ENCODE results near the gene AADACL3. TPM values are rescaled to one million over a fixed set of nuclear protein-coding genes. Genes with fewer than 3 reads are reported as not detected.
"Not testable (repeated sequence)": the region's sequence is repeated elsewhere in the genome, so short reads cannot be mapped to it uniquely, and the experiment has no call there.

Gene AADACL3
- not detected in 2 replicates for total RNA-seq

DNA sequence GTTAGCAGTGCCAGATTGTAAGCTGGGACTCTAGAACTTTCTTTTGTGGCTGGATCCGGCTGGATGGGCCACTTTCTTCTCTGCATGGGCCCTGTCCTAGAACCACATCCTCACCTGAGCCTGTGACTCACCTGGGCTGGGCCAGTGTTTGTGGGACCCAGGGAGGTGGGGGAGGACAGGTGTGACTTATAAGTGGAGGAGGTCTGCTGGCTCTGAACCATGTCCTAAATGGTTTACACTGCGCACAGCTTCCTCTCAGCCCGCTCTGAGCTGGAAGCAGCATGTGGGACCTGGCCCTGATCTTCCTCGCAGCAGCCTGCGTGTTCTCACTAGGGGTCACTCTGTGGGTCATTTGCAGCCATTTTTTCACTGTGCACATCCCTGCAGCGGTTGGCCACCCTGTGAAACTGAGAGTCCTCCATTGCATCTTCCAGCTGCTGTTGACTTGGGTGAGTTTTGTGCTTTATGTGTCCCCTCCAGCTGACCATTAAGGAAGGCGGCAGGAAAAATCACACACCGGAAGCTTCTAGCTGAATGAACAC lies at the start of gene AADACL3:
AADACL3 (plus strand) TSS at position 215 of the 542 bp plus-strand sequence; CDS start at position 282, 67 bp downstream.
- H3K27me3 Mint-ChIP-seq (ENCODE audit: low read depth): peaks cover 4% of the 10 kb centered on the region
- no peak within 1 kb of the TSS for H3K4me3 Mint-ChIP-seq (ENCODE audit: low read depth)
- intact Hi-C loops (cut with micrococcal nuclease): no loop called here
- H3K9me3 Mint-ChIP-seq: no peaks in the 10 kb centered on the region
- H3K4me1 Mint-ChIP-seq (ENCODE audit: low read depth): no peaks in the 10 kb centered on the region
- H3K27ac Mint-ChIP-seq: no peak within 1 kb of the TSS
- DNase-seq (ENCODE audit: low spot score): no peak
- no peaks in the 10 kb centered on the region for H3K36me3 Mint-ChIP-seq (ENCODE audit: low read depth)

DNA sequence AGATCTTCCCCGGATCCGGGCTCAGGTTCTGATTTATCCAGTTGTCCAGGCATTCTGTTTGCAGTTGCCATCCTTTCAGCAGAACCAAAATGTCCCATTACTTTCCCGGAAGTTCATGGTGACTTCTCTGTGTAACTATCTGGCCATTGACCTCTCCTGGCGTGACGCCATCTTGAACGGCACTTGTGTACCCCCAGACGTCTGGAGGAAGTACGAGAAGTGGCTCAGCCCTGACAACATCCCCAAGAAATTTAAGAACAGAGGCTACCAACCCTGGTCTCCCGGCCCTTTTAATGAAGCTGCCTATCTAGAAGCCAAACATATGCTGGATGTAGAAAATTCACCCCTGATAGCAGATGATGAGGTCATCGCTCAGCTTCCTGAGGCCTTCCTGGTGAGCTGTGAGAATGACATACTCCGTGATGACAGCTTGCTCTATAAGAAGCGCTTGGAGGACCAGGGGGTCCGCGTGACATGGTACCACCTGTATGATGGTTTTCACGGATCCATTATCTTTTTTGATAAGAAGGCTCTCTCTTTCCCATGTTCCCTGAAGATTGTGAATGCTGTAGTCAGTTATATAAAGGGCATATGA lies 49.7 kb upstream of the AADACL3 start:
- intact Hi-C loops (cut with micrococcal nuclease): no loop called here
- no peak for DNase-seq (ENCODE audit: low spot score)
- no peak overlapping the region for H3K27ac Mint-ChIP-seq
- H3K36me3 Mint-ChIP-seq (ENCODE audit: low read depth): no peaks in the 10 kb centered on the region
- H3K9me3 Mint-ChIP-seq: no peaks in the 10 kb centered on the region
- H3K4me3 Mint-ChIP-seq (ENCODE audit: low read depth): no peak overlapping the region
- peaks cover 11% of the 10 kb centered on the region for H3K27me3 Mint-ChIP-seq (ENCODE audit: low read depth)
- no peaks in the 10 kb centered on the region for H3K4me1 Mint-ChIP-seq (ENCODE audit: low read depth)

DNA sequence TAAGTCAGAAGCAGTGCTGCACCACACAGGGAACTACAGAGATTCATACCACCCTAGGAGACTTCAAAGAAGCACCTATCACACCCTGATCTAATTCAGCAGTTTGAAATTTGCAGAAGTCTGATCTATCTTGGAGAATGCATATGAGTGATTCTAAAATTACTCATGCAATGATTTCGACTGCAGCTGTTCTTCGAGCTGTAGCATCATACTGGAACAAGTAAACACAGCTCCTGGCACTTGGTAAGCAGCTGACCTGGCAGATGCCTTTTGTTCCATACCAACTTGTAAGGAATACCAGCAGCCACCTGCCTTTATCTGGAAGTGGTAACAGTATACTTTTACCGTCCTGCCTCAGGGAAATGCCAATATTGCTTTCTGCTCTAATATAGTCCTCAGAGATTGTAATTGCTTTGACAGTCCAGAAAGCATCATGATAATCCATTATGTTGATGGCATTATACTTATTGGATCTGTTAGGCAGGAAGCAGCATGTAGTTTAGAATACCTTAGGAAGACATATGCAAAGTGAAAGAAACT lies 46.3 kb upstream of the AADACL3 start:
- H3K4me3 Mint-ChIP-seq (ENCODE audit: low read depth): no peak overlapping the region
- DNase-seq (ENCODE audit: low spot score): no peak
- intact Hi-C loops (cut with micrococcal nuclease): no loop called here
- no peaks in the 10 kb centered on the region for H3K4me1 Mint-ChIP-seq (ENCODE audit: low read depth)
- no peaks in the 10 kb centered on the region for H3K9me3 Mint-ChIP-seq
- no peak overlapping the region for H3K27ac Mint-ChIP-seq
- H3K36me3 Mint-ChIP-seq (ENCODE audit: low read depth): no peaks in the 10 kb centered on the region
- H3K27me3 Mint-ChIP-seq (ENCODE audit: low read depth): peaks cover 14% of the 10 kb centered on the region

GRCh38 chr1:12674358-12674757 lies 41.6 kb upstream of the AADACL3 start:
- no peaks in the 10 kb centered on the region for H3K36me3 Mint-ChIP-seq (ENCODE audit: low read depth)
- DNase-seq (ENCODE audit: low spot score): no peak
- H3K27me3 Mint-ChIP-seq (ENCODE audit: low read depth): peaks cover 12% of the 10 kb centered on the region
- H3K9me3 Mint-ChIP-seq: no peaks in the 10 kb centered on the region
- intact Hi-C loops (cut with micrococcal nuclease): no loop called here
- H3K27ac Mint-ChIP-seq: no peak overlapping the region
- no peaks in the 10 kb centered on the region for H3K4me1 Mint-ChIP-seq (ENCODE audit: low read depth)
- no peak overlapping the region for H3K4me3 Mint-ChIP-seq (ENCODE audit: low read depth)

DNA sequence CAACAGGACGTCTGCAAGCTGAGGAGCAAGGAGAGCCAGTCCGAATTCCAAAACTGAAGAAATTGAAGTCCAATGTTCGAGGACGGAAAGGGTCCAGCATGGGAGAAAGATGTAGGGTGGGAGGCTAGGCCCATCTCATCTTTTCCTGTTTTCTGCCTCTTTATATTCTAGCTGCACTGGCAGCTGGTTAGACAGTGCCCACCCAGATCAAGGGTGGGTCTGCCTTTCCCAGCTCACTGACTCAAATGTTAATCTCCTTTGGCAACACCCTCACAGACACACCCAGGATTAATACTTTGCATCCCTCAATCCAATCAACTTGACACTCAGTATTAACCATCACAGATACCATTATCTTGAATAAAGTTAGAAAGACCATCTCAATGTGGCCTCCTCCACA lies 39.8 kb upstream of the AADACL3 start:
- H3K4me3 Mint-ChIP-seq (ENCODE audit: low read depth); H3K27ac Mint-ChIP-seq; H3K36me3 Mint-ChIP-seq (ENCODE audit: low read depth); H3K9me3 Mint-ChIP-seq; DNase-seq (ENCODE audit: low spot score); intact Hi-C loops (cut with micrococcal nuclease); H3K4me1 Mint-ChIP-seq (ENCODE audit: low read depth): not testable (repeated sequence)
- H3K27me3 Mint-ChIP-seq (ENCODE audit: low read depth): peaks cover 12% of the 10 kb centered on the region

DNA sequence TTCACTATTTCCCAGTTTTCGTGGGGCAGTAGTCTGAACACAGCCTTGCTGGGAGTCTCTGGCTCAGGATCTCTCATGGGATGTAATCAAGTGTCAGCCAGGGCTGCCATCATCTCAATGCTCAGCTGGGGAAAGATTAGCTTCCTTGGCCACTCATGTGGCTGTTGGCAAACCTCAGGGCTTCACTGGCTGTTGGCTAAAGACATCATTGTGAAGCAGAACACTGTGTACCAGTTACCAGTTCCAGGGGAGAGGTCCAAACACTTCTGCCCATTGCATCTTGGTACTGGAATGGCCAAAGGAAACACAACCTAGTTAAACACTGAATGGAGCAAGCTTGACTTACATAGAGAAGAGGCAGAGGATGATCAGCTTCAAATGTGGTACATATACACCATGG lies 38.3 kb upstream of the AADACL3 start:
- Mint-ChIP-seq H3K4me1 (ENCODE audit: low read depth) (no peaks in the 10 kb centered on the region), H3K27me3 (ENCODE audit: low read depth) (peaks cover 3% of the 10 kb centered on the region), H3K27ac (no peak overlapping the region), H3K9me3 (no peaks in the 10 kb centered on the region), H3K4me3 (ENCODE audit: low read depth) (no peak overlapping the region), H3K36me3 (ENCODE audit: low read depth) (no peaks in the 10 kb centered on the region)
- DNase-seq (ENCODE audit: low spot score): no peak
- intact Hi-C loops (cut with micrococcal nuclease): no loop called here

GRCh38 chr1:12678350-12678749 lies 37.6 kb upstream of the AADACL3 start:
- Mint-ChIP-seq H3K4me1 (ENCODE audit: low read depth) (no peaks in the 10 kb centered on the region), H3K9me3 (no peaks in the 10 kb centered on the region), H3K27ac (no peak overlapping the region), H3K4me3 (ENCODE audit: low read depth) (no peak overlapping the region), H3K27me3 (ENCODE audit: low read depth) (peaks cover 1% of the 10 kb centered on the region), H3K36me3 (ENCODE audit: low read depth) (no peaks in the 10 kb centered on the region)
- intact Hi-C loops (cut with micrococcal nuclease): no loop called here
- DNase-seq (ENCODE audit: low spot score): no peak

- intact Hi-C loops (cut with micrococcal nuclease): no loop called here
- H3K36me3 Mint-ChIP-seq (ENCODE audit: low read depth): no peaks in the 10 kb centered on the region
- peaks cover 1% of the 10 kb centered on the region for H3K27me3 Mint-ChIP-seq (ENCODE audit: low read depth)
- no peak for DNase-seq (ENCODE audit: low spot score)
- no peaks in the 10 kb centered on the region for H3K4me1 Mint-ChIP-seq (ENCODE audit: low read depth)
- H3K27ac Mint-ChIP-seq: no peak overlapping the region
- H3K4me3 Mint-ChIP-seq (ENCODE audit: low read depth): no peak overlapping the region
- no peaks in the 10 kb centered on the region for H3K9me3 Mint-ChIP-seq
These were observed 37.1 kb upstream of the AADACL3 start for GRCh38 chr1:12678820-12679219.

- Mint-ChIP-seq H3K27ac (no peak overlapping the region), H3K4me3 (ENCODE audit: low read depth) (no peak overlapping the region), H3K9me3 (no peaks in the 10 kb centered on the region), H3K4me1 (ENCODE audit: low read depth) (no peaks in the 10 kb centered on the region), H3K27me3 (ENCODE audit: low read depth) (peaks cover 4% of the 10 kb centered on the region), H3K36me3 (ENCODE audit: low read depth) (no peaks in the 10 kb centered on the region)
- DNase-seq (ENCODE audit: low spot score): no peak
- intact Hi-C loops (cut with micrococcal nuclease): no loop called here
These were observed 25.8 kb upstream of the AADACL3 start for GRCh38 chr1:12690156-12690555.

GRCh38 chr1:12692967-12693782 lies 22.7 kb upstream of the AADACL3 start:
- H3K27ac Mint-ChIP-seq: no peak overlapping the region
- H3K27me3 Mint-ChIP-seq (ENCODE audit: low read depth): peaks cover 8% of the 10 kb centered on the region
- no peaks in the 10 kb centered on the region for H3K4me1 Mint-ChIP-seq (ENCODE audit: low read depth)
- H3K4me3 Mint-ChIP-seq (ENCODE audit: low read depth): no peak overlapping the region
- no peaks in the 10 kb centered on the region for H3K9me3 Mint-ChIP-seq
- no peaks in the 10 kb centered on the region for H3K36me3 Mint-ChIP-seq (ENCODE audit: low read depth)
- no peak for DNase-seq (ENCODE audit: low spot score)
- intact Hi-C loops (cut with micrococcal nuclease): no loop called here

DNA sequence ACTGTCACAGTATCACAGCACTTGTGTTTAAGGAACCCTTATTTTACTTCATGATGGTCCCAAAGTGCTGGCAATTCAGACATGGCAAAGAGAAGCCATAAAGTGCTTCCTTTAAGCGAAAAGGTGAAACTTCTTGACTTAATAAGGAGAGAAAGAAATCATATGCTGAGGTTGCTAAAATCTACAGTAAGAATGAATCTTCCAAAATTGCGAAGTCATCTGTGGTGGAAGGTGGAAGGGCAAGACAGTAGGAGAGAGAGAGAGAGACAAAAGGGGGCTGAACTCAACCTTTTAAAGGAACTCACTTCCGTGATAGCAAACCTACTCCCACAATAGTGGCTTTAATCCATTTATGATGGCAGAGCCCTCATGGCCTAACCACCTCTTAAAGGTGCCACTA lies 19.3 kb upstream of the AADACL3 start:
- Mint-ChIP-seq H3K36me3 (ENCODE audit: low read depth) (no peaks in the 10 kb centered on the region), H3K4me3 (ENCODE audit: low read depth) (no peak overlapping the region), H3K27me3 (ENCODE audit: low read depth) (peaks cover 11% of the 10 kb centered on the region), H3K4me1 (ENCODE audit: low read depth) (no peaks in the 10 kb centered on the region), H3K9me3 (no peaks in the 10 kb centered on the region), H3K27ac (no peak overlapping the region)
- intact Hi-C loops (cut with micrococcal nuclease): no loop called here
- DNase-seq (ENCODE audit: low spot score): no peak

DNA sequence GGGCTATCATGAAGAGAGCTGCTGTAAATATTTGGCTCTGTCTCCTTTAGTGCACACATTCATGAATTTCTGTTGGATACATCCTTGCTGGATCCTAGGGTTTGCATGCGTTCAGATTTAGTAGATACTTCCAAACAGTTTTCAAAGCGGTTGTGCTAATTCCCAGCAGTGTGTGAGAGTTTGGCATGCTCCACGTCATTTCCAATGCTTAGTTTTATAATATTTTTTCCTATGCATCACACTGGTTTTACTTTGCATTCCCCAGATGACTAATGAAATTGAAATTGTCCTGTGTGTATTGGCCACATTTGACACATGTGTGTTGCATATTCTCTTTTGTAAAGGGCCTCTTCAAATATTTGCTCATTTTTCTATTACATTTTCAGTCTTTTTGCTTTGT lies 18.5 kb upstream of the AADACL3 start:
- Mint-ChIP-seq H3K27ac (no peak overlapping the region), H3K9me3 (no peaks in the 10 kb centered on the region), H3K4me1 (ENCODE audit: low read depth) (no peaks in the 10 kb centered on the region), H3K36me3 (ENCODE audit: low read depth) (no peaks in the 10 kb centered on the region), H3K27me3 (ENCODE audit: low read depth) (peaks cover 11% of the 10 kb centered on the region), H3K4me3 (ENCODE audit: low read depth) (no peak overlapping the region)
- intact Hi-C loops (cut with micrococcal nuclease): no loop called here
- DNase-seq (ENCODE audit: low spot score): no peak

- intact Hi-C loops (cut with micrococcal nuclease): no loop called here
- Mint-ChIP-seq H3K27ac (no peak overlapping the region), H3K27me3 (ENCODE audit: low read depth) (peaks cover 8% of the 10 kb centered on the region), H3K4me1 (ENCODE audit: low read depth) (no peaks in the 10 kb centered on the region), H3K4me3 (ENCODE audit: low read depth) (no peak overlapping the region), H3K36me3 (ENCODE audit: low read depth) (no peaks in the 10 kb centered on the region), H3K9me3 (peaks cover 4% of the 10 kb centered on the region)
- DNase-seq (ENCODE audit: low spot score): no peak
These were observed 12.0 kb upstream of the AADACL3 start for GRCh38 chr1:12703821-12704451.

All from activated T-helper 2 cell treated with anti-CD3 and anti-CD28 coated beads, Interferon-gamma antibody, Interleukin-2, Interleukin-4, amounts not matched to agents 10 μg/mL and 5 μg/mL and 100 μg/mL, durations not matched to agents 14 hours and 24 hours and 36 hours (primary cell).